ENCODE measurements around the gene ALDOB.

The ALDOB gene

GRCh38 chr9:101437806-101438232 is 2.2 kb upstream of the ALDOB start:
- no peak for TF ChIP-seq CTCF (conservative IDR thresholded peaks at IDR 0.05; ENCODE audit: low read depth)
- H3K27ac ChIP-seq = no peak overlapping the region
- CTCF ChIA-PET = interaction anchor here (1.3 kb wide), 1 partner anchor 92 kb away, joined by 3 read pairs; no protein-coding TSS in a partner anchor
- no peak for DNase-seq (ENCODE audit: low spot score)
- POLR2A ChIA-PET (ENCODE audit: low non-redundant PET) = no interaction called here

- DNase-seq (ENCODE audit: low spot score) = no peak
- H3K27ac ChIP-seq = no peak overlapping the region
- no peak for TF ChIP-seq CTCF (conservative IDR thresholded peaks at IDR 0.05; ENCODE audit: low read depth)
- ChIA-PET POLR2A (ENCODE audit: low non-redundant PET) (no interaction called here), CTCF (no interaction called here)
These were observed 576 bp downstream of the ALDOB start for GRCh38 chr9:101434998-101435397.

- ChIA-PET CTCF (interaction anchor here (1.7 to 2.3 kb wide), 2 partner anchors 16 to 25 kb away, joined by 3 to 7 read pairs; no protein-coding TSS in a partner anchor), POLR2A (ENCODE audit: low non-redundant PET) (no interaction called here)
- H3K27ac ChIP-seq = no peak overlapping the region
- DNase-seq (ENCODE audit: low spot score) = no peak
- no peak for TF ChIP-seq CTCF (conservative IDR thresholded peaks at IDR 0.05; ENCODE audit: low read depth)
These were observed 2.3 kb downstream of the ALDOB start for GRCh38 chr9:101433229-101433628.

GRCh38 chr9:101432740-101433139 is 2.8 kb downstream of the ALDOB start:
- H3K27ac ChIP-seq = no peak overlapping the region
- ChIA-PET POLR2A (ENCODE audit: low non-redundant PET) (no interaction called here), CTCF (interaction anchor here (1.7 to 2.3 kb wide), 2 partner anchors 16 to 26 kb away, joined by 3 to 7 read pairs; no protein-coding TSS in a partner anchor)
- TF ChIP-seq CTCF (conservative IDR thresholded peaks at IDR 0.05; ENCODE audit: low read depth) = no peak
- DNase-seq (ENCODE audit: low spot score) = no peak

- DNase-seq (ENCODE audit: low spot score) = no peak
- TF ChIP-seq CTCF (conservative IDR thresholded peaks at IDR 0.05; ENCODE audit: low read depth) = no peak
- POLR2A ChIA-PET (ENCODE audit: low non-redundant PET) = no interaction called here
- H3K27ac ChIP-seq = no peak overlapping the region
- CTCF ChIA-PET = interaction anchor here (0.8 to 2.3 kb wide), 3 partner anchors 17 to 135 kb away, joined by 3 to 7 read pairs (median 4); no protein-coding TSS in a partner anchor
These were observed 3.4 kb downstream of the ALDOB start for GRCh38 chr9:101432171-101432570.

- POLR2A ChIA-PET (ENCODE audit: low non-redundant PET) = no interaction called here
- CTCF ChIA-PET = no interaction called here
- no peak for TF ChIP-seq CTCF (conservative IDR thresholded peaks at IDR 0.05; ENCODE audit: low read depth)
- no peak for DNase-seq (ENCODE audit: low spot score)
- H3K27ac ChIP-seq = no peak overlapping the region
These were observed 5.8 kb downstream of the ALDOB start for GRCh38 chr9:101429736-101430135.

GRCh38 chr9:101428909-101429308 is 6.7 kb downstream of the ALDOB start:
- no peak for DNase-seq (ENCODE audit: low spot score)
- ChIA-PET POLR2A (ENCODE audit: low non-redundant PET) (no interaction called here), CTCF (no interaction called here)
- H3K27ac ChIP-seq = no peak overlapping the region
- TF ChIP-seq CTCF (conservative IDR thresholded peaks at IDR 0.05; ENCODE audit: low read depth) = no peak
